ENCODE measurements around the gene HIGD1C. TPM values are rescaled to one million over a fixed set of nuclear protein-coding genes. Genes with fewer than 3 reads are reported as not detected.
A peak's percentile ranks its signal among the peaks of the same experiment; 100 is the strongest.
"Not testable (repeated sequence)": the region's sequence is repeated elsewhere in the genome, so short reads cannot be mapped to it uniquely, and the experiment has no call there.

HIGD1C gene
- total RNA-seq, 2 donors from 2014 or later: not detected

DNA sequence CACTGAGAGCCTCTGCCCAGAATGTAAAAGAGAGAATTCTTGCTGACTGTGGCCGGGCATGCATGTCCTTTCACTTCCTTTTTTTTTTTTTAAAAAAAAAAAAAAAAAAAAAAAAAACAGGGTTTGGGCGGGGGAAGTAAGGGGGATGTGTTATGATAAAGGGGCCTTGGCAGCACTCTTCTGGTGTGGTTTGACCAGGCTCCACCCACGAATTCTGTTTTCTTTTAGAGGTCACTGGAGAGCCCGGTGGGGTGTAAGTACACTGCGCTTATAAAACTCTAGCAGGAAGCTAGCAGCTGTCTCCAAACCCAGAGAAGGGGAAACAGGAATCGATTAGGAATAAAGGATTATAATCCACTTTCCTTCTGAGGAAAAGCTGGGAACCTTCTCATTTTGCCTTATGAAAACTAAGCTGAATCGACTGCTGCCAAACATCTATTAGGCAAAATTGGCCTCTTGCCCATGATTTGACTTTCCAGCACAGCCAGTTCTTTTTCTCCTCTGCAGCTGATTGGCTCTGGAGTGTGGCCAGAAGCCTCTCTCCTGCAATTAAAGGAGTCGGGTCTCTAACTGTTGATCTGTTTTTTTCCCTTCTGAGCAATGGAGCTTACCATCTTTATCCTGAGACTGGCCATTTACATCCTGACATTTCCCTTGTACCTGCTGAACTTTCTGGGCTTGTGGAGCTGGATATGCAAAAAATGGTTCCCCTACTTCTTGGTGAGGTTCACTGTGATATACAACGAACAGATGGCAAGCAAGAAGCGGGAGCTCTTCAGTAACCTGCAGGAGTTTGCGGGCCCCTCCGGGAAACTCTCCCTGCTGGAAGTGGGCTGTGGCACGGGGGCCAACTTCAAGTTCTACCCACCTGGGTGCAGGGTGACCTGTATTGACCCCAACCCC lies 27.7 kb upstream of the HIGD1C start:
- WGBS: 0% methylated on average over 13 of the region's 13 CpGs
- peak; percentile 89 for TF ChIP-seq POLR2AphosphoS5 (IDR thresholded peaks at IDR 0.05)
- TF ChIP-seq, protein P1, sequence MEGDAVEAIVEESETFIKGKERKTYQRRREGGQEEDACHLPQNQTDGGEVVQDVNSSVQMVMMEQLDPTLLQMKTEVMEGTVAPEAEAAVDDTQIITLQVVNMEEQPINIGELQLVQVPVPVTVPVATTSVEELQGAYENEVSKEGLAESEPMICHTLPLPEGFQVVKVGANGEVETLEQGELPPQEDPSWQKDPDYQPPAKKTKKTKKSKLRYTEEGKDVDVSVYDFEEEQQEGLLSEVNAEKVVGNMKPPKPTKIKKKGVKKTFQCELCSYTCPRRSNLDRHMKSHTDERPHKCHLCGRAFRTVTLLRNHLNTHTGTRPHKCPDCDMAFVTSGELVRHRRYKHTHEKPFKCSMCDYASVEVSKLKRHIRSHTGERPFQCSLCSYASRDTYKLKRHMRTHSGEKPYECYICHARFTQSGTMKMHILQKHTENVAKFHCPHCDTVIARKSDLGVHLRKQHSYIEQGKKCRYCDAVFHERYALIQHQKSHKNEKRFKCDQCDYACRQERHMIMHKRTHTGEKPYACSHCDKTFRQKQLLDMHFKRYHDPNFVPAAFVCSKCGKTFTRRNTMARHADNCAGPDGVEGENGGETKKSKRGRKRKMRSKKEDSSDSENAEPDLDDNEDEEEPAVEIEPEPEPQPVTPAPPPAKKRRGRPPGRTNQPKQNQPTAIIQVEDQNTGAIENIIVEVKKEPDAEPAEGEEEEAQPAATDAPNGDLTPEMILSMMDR (IDR thresholded peaks at IDR 0.05): no peak
- peak; percentile 36 for TF ChIP-seq POLR2A (IDR thresholded peaks at IDR 0.05)

DNA sequence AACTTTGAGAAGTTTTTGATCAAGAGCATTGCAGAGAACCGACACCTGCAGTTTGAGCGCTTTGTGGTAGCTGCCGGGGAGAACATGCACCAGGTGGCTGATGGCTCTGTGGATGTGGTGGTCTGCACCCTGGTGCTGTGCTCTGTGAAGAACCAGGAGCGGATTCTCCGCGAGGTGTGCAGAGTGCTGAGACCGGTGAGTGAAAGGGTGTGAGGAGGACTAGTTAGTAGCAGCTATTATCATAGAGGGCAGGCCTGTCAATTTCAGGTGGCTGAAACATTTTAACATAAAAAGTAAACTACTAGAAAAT lies 27.0 kb upstream of the HIGD1C start:
- no peak for DNase-seq (ENCODE audit: low spot score)
- H3K27me3 ChIP-seq (replicated peaks; ENCODE audit: insufficient read depth): no peaks in the 10 kb centered on the region
- H3K4me3 ChIP-seq: peak overlapping the region; percentile 66 to 68
- intact Hi-C loops (cut with DNase I): loop anchor here (5.0 to 10.0 kb wide), 2 partner anchors 62 to 100 kb away; no protein-coding TSS in a partner anchor
- no peaks in the 10 kb centered on the region for H3K36me3 ChIP-seq
- H3K9me3 ChIP-seq: no peaks in the 10 kb centered on the region
- H3K4me1 ChIP-seq (replicated peaks): peaks cover 5% of the 10 kb centered on the region
- TF ChIP-seq, protein P1 (IDR thresholded peaks at IDR 0.05): no peak
- TF ChIP-seq POLR2A (IDR thresholded peaks at IDR 0.05) (no peak), POLR2AphosphoS5 (IDR thresholded peaks at IDR 0.05) (no peak)
- H3K27ac ChIP-seq: peak overlapping the region; percentile 82 to 83
- 2% methylated on average over 7 of the region's 7 CpGs for WGBS

More for the DNA sequence above, 27.7 kb upstream of the HIGD1C start:
- Histone ChIP-seq H3K27me3 (replicated peaks; ENCODE audit: insufficient read depth) (no peaks in the 10 kb centered on the region), H3K9me3 (no peaks in the 10 kb centered on the region), H3K4me3 (peak overlapping the region; percentile 66 to 68), H3K4me1 (replicated peaks) (peaks cover 5% of the 10 kb centered on the region), H3K36me3 (no peaks in the 10 kb centered on the region), H3K27ac (peak overlapping the region; percentile 82 to 83)
- peak; percentile 96 for DNase-seq (ENCODE audit: low spot score)
- intact Hi-C loops (cut with DNase I): loop anchor here (5.0 to 10.0 kb wide), 2 partner anchors 63 to 100 kb away; no protein-coding TSS in a partner anchor

DNA sequence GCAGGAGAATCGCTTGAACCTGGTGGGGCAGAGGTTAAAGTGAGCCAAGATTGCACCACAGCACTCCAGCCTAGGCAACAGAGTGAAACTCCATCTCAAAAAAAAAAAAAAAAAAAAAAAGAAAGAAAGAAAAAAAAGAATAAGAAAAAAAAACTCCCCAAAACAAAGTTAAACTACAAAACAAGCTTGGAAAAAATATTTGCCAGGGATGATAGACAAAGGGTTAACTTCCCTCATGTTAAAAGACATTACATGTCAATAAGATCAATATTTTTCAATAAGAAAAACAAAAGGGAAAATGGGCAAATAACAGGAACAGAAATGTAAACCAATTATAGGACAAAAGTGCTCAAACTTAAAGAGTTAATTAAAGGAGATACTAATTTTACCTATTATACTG lies 26.4 kb upstream of the HIGD1C start:
- H3K27ac ChIP-seq: peak overlapping the region; percentile 82 to 83
- intact Hi-C loops (cut with DNase I): loop anchor here (5.0 to 10.0 kb wide), 2 partner anchors 61 to 101 kb away; no protein-coding TSS in a partner anchor
- DNase-seq (ENCODE audit: low spot score): no peak
- TF ChIP-seq, protein P1 (IDR thresholded peaks at IDR 0.05): no peak
- TF ChIP-seq POLR2A (IDR thresholded peaks at IDR 0.05) (no peak), POLR2AphosphoS5 (IDR thresholded peaks at IDR 0.05) (no peak)
- H3K4me1 ChIP-seq (replicated peaks): peaks cover 5% of the 10 kb centered on the region
- H3K27me3 ChIP-seq (replicated peaks; ENCODE audit: insufficient read depth): no peaks in the 10 kb centered on the region
- H3K9me3 ChIP-seq: no peaks in the 10 kb centered on the region
- peak overlapping the region; percentile 66 to 68 for H3K4me3 ChIP-seq
- H3K36me3 ChIP-seq: no peaks in the 10 kb centered on the region
- WGBS: 10% methylated on average over 1 of the region's 1 CpG

DNA sequence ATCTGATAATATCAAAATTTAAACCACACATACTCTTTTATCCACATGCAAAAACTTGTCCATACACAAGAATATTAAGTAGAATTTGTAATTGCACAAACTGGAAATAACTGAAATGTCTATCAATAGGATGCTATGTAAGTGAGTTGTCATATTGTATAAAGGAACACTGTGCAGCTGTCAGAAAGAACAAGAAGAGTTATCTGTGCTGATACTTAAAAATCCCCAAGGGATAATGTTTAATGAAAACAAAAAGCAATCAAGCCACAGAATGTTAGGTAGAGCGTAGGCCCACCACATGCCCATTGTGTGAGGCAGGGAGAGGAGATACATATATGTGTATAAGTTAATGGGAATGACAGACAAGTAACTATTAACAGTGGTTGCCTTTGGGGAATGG lies 25.9 kb upstream of the HIGD1C start:
- TF ChIP-seq, protein P1 (IDR thresholded peaks at IDR 0.05): no peak
- TF ChIP-seq POLR2A (IDR thresholded peaks at IDR 0.05) (no peak), POLR2AphosphoS5 (IDR thresholded peaks at IDR 0.05) (no peak)
- no peaks in the 10 kb centered on the region for H3K9me3 ChIP-seq
- peaks cover 5% of the 10 kb centered on the region for H3K4me1 ChIP-seq (replicated peaks)
- no peaks in the 10 kb centered on the region for H3K27me3 ChIP-seq (replicated peaks; ENCODE audit: insufficient read depth)
- DNase-seq (ENCODE audit: low spot score): no peak
- H3K36me3 ChIP-seq: no peaks in the 10 kb centered on the region
- H3K4me3 ChIP-seq: peak overlapping the region; percentile 66 to 68
- intact Hi-C loops (cut with DNase I): loop anchor here (5.0 to 10.0 kb wide), 2 partner anchors 61 to 102 kb away; no protein-coding TSS in a partner anchor
- peak overlapping the region; percentile 82 to 83 for H3K27ac ChIP-seq
- WGBS: 32% methylated on average over 1 of the region's 1 CpG

DNA sequence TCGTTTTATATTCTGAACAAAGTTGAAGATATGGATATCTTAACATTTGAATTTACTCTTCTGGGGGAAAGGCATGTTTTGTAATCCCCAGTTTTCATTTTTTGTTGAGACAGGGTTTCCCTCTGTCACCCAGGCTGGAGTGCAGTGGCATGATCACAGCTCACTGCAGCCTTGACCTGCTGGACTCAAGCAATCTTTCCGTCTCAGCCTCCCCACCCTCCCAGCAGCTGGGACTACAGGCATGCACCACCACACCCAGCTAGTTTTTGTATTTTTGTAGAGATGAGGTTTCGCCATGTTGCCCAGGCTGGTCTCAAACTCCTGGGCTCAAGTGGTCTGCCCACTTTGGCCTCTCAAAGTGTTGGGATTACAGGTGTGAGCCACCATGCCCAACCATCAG lies 25.4 kb upstream of the HIGD1C start:
- Histone ChIP-seq H3K4me3 (peak overlapping the region; percentile 66 to 68), H3K27ac (peak overlapping the region; percentile 82 to 83)
- not testable (repeated sequence) for H3K9me3 ChIP-seq; H3K4me1 ChIP-seq (replicated peaks); H3K27me3 ChIP-seq (replicated peaks; ENCODE audit: insufficient read depth); DNase-seq (ENCODE audit: low spot score); H3K36me3 ChIP-seq
- WGBS: 28% methylated on average over 3 of the region's 3 CpGs
- intact Hi-C loops (cut with DNase I): loop anchor here (5.0 to 10.0 kb wide), 2 partner anchors 60 to 102 kb away; no protein-coding TSS in a partner anchor
